GM12801 (cell line): ENCODE data around the gene MYO1D.
A peak's percentile ranks its signal among the peaks of the same experiment; 100 is the strongest.

Experiments used
- CTCF ChIP-seq: IDR thresholded peaks from one replicate; pipeline ENCODE4 v1.5.1; 2011; ENCODE audit warnings: control low read depth; ENCODE audit not compliant: insufficient read length; ENCODE audit errors: extremely low read depth

MYO1D gene

GRCh38 chr17:32673964-32674363 lies 203.0 kb downstream of the MYO1D start:
- no peak for TF ChIP-seq CTCF

- TF ChIP-seq CTCF, result no peak
These were observed 204.2 kb downstream of the MYO1D start for GRCh38 chr17:32672711-32673110.

GRCh38 chr17:32671896-32672295 lies 205.0 kb downstream of the MYO1D start:
- TF ChIP-seq CTCF, result no peak

- TF ChIP-seq CTCF, result no peak
These were observed 211.9 kb downstream of the MYO1D start for GRCh38 chr17:32664936-32665583.

- no peak for TF ChIP-seq CTCF
These were observed 216.4 kb downstream of the MYO1D start for GRCh38 chr17:32660496-32660985.

- peak; percentile 86 for TF ChIP-seq CTCF
These were observed 217.5 kb downstream of the MYO1D start for GRCh38 chr17:32659419-32659842.

GRCh38 chr17:32658470-32659418 lies 218.2 kb downstream of the MYO1D start:
- no peak for TF ChIP-seq CTCF
